NCI-H2081 (cell line): ENCODE data around the gene ZNF778.
"Not testable (repeated sequence)": the region's sequence is repeated elsewhere in the genome, so short reads cannot be mapped to it uniquely, and the experiment has no call there.

Source experiments
- DNase-seq, 2 experiments: peaks; one replicate each; lab custom pipeline; 2025; lab: John Stamatoyannopoulos, UW

ZNF778 gene

DNA sequence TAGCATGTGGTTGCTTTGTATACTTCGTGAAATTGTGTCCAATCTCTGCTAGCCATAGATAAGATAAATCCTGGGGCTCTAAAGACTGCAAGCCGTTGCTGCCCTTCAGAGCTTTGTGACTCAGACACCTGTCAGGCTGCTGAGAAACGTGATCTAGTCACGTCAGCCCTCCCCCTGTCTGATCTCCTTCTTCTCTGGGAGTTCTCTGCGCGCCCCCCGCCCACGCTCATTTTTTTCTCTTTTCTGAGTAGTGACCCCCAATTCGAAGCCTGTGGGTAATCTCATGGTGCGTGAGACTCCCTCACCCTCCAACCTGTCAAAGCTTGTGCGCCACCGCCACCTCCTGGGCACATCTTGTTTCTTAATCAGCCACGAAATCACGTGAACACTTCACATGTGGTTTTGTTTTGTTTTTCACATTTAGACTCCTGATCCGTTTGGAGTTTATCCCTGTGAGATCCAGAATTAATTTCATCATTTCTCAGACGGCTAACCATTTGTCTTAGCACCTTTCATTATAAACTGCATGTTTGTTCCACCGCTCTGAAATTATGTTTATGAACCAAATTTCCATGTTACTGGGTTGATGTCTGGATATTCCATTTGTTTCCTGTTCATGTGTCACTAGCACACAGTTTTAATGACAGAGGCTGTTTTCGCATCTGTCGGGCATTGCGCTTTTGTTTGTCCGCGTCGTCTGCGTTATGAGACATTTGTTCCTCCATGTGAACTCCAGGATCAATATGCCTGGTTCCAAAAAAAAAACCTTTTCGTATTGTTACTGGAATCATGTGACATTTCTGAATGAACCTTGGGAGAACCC is 977 bp upstream of the ZNF778 start:
- peak; percentile 54 to 63 for DNase-seq

DNA sequence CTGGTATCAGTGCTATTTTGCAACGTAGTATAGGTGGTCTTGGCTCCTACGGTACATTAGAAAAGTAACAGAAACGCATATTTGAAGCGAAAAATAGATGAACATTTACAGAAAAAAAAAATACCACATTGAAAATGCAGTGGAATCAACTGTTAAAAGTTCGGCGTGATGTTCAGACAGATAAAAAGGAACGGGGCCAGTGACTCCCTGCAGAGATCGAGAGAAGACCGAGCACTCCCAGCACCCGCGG is 440 bp upstream of the ZNF778 start:
- no peak for DNase-seq

DNA sequence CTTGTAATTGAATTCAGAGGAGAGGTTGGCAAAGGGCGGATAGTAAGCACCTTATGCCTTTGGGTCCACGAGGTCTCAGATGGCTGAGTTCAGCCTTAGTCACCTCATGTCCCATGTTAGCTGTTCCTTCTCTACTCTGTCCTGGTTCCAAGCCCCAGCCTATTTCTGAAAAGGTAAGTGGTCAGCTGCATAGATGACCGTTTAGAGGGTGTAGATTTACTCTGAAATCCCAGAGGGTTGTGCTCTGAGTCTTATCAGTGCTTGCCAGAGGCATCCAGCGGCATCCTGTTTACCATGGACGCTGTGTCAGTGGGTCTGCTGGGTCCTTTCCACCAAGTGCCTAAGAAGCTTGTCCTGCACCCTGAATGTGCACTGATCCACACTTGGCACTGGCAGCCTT is 1.9 kb downstream of the ZNF778 start:
- no peak for DNase-seq

DNA sequence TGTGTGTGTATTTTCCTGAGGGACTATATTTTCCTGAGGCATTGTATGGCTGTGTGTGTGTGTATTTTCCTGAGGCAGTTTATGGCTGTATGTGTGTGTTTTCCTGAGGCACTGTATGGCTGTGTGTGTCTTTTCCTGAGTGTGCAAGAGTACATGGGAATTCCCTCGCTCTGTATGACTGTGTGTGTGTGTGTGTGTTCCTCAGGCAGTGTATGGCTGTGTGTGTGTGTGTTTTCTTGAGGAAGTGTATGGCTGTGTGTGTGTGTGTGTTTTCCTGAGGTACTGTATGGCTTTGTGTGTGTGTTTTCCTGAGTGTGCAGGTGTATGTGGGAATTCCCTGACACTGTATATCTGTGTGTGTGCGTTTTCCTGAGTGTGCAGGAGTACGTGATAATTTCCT is 4.1 kb downstream of the ZNF778 start:
- no peak for DNase-seq

DNA sequence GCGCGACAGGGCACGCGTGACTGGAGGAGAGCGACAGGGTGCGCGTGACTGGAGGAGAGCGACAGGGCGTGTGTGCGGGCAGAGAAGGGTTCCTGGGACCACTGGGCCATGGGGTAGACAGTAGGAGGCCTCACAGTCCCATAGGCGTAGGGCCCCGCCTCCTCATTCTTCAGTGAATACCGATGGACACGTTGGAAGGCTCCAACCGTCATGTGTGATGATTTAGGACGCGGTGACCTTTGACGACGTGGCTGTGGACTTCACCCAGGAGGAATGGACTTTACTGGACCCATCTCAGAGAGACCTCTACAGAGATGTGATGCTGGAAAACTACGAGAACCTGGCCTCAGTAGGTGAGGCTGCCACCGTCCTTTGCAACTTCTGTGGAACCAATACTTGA is 5.4 kb downstream of the ZNF778 start:
- no peak for DNase-seq

DNA sequence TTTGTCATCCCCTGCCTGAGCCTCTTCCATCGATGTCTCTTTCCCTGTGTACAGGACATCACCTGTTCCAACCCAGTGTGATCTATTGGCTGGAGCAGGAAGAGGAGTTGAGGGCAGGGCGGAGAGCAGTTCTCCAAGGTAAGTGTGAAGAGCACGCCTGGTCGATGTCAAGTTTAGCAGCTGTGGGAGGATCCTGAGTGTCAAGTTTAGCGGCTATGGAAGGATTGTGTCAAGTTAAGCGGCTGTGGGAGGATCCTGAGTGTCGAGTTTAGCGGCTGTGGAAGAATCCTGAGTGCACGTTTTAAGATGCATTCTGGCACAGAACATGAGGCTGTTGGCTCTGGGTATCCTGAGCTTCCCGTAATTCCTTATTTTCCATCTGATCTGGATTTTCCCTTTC is 7.2 kb downstream of the ZNF778 start:
- DNase-seq, result no peak

DNA sequence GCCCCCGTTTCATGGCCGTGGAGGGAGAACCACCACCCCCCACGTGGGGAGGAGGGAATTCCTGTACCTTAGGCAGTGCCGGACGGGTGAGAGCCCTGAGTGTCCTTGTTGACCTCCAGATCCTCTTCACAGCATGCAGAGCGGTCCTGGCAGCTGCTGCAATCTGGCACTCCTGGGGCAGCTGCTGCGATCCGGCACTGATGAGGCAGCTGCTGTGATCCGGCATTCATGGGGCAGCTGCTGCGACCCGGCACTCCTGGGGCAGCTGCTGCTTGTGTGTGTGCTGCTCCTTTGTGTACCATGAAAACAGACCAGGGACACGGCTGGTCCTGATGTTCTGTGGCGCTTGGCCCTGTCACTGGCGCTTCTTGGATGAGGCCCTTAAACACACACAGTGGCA is 12.8 kb downstream of the ZNF778 start:
- DNase-seq, result no peak

DNA sequence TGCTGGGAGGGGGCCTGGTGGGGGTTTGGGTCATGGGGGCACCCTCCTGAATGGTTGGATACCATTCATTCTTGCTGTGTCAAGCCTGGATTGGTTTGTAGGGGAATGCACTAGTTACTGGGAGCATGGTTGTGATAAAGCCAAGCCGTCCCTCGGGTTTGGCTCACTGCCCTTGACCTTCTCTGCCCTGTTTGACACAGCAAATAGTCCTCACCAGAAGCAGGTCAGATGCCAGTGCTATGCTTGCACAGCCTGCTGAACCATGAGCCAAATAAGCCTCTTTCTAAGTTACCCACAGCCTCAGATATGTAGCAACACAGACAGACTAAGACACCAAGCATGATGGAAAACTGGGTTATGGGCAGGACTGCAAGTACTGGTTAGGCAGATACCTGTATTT is 14.6 kb downstream of the ZNF778 start:
- DNase-seq, result no peak

DNA sequence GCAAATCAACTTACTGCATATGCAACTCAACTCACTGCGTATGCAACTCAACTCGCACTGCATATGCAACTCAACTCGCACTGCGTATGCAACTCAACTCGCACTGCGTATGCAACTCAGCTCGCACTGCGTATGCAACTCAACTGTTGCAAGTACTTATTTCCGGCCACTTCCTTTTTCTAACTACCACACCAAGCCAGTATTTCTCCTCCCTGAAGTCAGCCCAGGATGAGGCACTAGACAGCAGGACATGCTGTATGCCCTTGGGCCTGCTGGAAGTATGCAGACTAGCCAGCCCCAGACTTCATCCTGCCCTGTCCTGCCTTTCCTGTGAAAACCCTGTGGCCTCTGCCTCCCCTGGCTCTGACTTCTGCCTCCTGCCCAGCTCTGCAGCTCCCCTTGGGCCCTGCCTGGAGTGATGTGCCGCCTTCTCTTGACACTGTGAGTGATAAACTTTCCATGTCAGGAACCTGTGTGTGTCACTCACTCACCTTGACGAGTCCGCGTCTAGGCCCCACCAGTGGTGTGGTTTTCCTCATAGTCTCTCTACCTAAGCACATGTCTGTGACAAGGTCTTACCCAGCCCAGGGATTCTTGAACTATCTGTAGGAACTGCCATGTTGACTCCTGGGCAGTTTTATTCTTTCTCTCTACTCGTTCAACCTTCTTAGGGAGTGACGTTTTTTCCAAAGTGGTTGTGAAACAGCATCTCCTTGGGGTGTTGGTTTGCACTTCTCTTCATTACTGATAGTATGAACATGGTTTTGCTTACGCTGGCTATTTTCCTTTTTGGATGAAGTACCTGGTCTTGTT is 16.4 kb downstream of the ZNF778 start:
- no peak for DNase-seq

DNA sequence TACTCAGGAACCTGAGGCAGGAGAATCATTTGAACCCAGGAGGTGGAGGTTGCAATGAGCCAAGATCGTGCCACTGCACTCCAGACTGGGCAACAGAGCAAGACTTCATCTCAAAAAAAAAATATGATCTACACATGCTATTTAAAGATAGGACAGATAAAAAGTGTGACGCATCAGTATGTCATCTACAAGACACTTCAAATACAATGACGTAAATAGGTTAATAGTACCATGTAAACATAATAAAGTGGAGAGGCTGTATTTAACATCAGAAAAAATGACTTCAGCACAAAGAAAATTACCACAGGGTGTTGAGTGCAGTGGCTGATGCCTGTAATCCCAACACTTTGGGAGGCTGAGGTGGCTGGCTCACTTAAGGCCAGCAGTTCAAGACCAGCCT is 20.2 kb downstream of the ZNF778 start:
- DNase-seq, result no peak

DNA sequence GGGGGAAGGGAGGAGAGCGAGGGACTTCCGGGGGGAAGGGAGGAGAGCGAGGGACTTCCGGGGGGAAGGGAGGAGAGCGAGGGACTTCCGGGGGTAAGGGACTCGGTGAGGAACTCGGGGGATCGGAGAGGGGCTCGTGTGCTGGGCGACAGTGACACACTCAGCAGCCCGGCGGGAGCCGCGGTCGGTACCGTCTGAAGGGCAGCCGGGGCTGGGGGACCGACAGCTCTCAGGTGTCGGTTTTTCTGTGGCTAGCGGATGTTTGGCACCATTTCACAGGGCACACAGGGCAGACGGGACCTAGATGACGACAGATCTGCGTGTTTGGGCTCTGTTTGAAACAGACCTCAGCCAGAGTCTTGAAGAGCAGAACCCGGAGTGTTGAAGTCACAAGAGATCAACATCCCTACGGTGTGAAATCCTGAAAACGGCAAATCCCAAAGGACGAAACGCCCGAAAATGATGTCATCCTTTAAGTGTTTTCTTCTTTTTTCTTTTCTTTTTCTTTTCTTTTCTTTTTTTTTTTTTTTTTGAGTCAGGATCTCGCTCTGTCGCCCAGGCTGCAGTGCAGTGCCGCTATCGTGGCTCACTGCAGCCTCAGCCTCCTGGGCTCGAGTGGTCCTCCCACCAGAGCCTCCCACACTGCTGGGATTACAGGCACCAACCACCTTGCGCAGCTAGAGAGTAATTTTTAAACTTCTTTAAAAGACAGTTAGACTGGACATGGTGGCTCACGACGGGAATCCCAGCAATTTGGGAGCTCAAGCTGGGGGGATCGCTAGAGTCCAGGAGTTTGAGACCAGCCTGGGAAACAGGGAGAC is 23.9 kb downstream of the ZNF778 start:
- peak; percentile 24 to 41 for DNase-seq

DNA sequence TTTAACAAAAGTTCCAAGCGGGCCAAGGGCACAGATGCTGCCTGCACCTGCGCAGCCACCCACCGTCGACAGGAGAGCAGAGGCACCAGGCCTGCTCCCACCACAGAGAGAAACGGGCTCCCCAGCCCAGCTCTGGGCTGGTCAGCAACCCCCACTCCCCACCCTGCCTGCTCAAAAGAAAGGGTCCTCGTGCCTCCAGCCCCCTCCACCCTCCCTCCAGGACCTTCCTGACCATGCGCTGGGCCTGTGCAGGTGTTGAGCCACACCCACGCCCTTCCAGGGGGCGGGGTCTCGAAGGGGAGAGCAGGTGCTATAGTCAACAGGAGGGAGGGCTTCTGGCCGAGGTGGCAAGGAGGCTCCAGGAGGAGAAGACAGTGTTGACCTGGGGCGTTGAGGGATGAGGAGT is 25.3 kb downstream of the ZNF778 start:
- peak in 1 of 2 experiments; percentile 9 for DNase-seq

DNA sequence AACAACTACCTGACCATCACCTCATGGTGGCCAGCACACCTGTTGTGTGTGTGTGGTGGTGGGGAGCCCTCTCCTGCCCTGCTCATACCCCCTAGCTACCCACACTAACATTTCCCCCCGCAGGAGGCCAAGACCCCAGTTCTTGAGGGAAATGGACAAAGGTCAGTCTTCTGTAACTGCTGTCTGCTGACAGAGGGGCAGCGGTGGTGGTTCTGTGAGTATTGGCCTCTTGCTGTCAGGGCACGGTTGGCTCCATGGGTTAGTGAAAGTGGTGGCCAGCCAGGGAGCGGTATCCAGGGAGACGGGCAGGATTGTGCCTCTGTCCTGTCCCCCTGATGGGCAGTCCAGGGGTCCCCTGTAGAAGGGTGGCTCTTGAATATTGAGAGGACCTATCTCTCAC is 26.2 kb downstream of the ZNF778 start:
- no peak for DNase-seq

DNA sequence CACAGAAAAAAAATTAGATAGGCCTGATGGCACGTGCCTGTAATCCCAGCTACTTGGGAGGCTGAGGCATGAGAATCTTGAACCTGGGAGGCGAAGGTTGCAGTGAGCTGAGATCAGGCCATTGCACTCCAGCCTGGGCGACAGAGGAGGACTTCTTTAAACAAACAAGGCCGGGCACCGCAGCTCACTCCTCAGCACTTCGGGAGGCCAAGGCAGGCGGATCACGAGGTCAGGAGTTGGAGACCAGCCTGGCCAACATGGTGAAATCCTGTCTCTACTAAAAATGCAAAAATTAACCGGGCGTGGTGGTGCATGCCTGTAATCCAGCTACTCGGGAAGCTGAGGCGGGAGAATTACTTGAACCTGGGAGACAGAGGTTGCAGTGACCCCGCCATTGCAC is 26.8 kb downstream of the ZNF778 start:
- DNase-seq, result not testable (repeated sequence)

DNA sequence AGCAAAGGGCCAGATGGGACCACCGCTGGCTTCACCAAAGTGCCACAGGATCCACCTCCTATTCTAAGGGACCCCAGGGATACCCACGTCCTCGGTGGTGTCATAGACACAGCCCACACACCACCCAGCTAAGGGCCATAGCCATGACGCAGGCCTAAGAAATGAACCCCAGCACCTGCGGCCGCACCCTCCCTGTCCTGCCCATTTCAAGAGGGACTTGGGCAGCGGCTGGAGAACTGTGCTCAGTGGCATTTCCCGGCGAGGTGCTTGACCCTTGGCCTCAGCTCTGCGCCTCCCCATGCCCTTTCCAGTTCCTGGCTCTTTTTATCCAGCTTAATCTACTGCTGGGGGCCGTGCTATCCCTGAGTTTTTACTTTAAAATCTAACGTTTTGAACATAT is 27.3 kb downstream of the ZNF778 start:
- no peak for DNase-seq

DNA sequence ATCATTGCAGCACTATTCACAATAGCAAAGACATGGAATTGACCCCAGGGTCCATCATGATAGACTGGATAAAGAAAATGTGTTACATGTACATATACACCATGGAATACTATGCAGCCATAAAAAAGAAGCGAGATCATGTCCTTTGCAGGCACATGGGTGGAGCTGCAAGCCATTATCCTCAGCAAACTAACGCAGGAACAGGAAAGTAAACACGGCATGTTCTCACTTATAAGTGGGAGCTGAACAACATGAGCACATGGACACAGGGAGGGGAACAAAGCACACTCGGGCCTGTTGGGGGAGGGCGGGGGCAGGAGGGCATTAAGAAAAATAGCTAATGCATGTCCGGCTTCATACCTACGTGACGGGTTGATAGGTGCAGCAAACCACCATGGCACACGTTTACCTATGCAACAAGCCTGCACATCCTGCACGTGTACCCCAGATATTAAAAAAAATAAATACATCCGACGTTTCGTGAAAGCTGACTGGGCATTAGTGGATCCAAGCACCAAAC is 28.9 kb downstream of the ZNF778 start:
- no peak for DNase-seq

DNA sequence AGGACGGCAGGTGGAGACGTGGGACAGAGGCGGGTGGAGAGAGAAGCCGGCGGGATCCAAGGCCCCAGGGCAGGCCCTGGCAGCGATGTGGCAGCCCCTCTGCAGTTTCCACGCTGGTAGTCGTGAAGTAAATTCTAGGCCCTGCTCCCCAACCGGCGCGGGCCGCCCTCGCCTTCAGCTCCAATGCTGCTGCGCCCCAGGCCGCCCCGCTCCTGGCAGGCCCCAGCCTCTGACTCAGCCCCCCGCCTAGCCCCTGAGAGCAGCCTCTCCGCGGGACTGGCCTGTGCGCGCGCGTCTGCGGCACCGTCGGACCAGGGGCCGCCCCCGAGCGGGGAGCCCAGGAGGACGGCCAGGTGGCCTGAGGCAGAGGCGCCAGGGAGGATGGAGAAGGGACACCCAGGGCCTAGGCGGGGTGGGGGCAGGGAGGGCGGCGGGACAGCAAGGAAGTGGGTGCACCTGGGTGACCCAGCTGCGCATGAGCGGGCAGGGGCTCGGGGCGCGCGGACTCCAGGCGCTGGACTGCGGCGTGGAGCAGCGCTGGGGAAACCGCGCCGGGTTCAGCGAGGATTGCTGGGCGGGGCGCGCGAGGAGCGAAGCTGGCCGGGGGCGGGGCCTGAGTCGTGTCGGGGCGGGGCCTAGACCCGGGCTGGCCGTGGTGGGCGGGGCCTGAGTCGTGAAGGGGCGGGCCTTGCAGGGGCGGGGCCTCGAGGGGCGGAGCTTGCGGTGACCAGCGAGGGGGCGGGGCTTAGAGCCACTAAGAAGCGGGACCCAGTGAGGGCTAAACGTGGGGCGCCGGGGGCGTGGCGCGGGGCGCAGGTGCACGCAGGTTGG is 29.6 kb downstream of the ZNF778 start:
- DNase-seq, result peak; percentile 59 to 67

DNA sequence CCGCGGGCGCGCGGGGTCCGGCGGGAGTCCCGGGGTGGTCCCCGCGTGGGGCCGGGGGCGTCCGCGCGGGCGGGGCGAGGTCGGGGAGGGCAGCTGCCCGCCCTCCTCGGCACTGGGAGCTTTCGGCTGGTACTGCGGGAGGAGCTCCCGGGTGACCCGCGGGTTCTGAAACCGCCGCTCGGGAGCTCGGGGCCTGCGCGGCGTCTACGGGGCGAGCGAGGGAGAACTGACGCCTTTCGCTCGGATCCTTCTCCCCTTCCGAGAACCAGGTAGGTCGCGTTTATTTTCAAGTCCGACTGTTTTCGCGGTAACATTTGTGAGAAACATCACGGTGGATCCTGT is 30.2 kb downstream of the ZNF778 start:
- not testable (repeated sequence) for DNase-seq

DNA sequence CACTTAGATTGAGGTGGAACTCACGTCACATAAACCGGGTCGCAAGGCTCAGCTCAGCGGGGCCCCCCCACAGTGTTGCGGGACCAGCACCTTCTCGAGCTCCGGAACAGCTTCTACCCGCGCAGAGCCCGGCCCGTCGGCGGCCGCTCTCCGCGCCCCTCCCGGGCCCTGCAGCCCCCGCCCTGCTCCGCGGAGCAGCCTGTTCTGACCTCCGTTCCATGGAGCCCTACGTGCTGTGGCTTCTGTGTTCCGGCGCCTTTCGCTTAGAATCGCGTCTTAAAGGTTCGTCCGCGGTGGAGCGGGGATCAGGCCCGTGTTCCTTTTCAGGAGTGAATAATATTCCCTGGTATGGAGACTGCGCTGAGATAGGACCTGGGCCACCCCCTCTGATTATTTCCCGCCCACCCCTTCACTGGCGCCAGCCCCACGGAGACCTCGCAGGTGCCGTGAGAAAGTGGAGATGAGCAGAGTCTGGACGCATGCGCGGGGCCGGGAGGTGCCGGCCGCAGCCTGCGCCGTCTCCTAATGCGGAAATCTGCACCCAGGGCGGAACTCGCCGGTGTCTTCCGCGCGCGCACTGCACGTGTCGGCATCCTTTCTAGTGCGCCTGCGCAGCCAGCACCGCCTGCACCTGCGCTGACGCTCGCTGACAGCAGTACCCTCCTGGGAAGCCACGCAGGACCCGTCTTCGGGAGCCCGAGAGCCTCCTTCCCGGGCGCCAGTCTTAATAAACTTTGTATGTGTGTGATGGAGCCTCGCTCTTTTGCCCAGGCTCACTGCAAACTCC is 30.9 kb downstream of the ZNF778 start:
- no peak for DNase-seq

DNA sequence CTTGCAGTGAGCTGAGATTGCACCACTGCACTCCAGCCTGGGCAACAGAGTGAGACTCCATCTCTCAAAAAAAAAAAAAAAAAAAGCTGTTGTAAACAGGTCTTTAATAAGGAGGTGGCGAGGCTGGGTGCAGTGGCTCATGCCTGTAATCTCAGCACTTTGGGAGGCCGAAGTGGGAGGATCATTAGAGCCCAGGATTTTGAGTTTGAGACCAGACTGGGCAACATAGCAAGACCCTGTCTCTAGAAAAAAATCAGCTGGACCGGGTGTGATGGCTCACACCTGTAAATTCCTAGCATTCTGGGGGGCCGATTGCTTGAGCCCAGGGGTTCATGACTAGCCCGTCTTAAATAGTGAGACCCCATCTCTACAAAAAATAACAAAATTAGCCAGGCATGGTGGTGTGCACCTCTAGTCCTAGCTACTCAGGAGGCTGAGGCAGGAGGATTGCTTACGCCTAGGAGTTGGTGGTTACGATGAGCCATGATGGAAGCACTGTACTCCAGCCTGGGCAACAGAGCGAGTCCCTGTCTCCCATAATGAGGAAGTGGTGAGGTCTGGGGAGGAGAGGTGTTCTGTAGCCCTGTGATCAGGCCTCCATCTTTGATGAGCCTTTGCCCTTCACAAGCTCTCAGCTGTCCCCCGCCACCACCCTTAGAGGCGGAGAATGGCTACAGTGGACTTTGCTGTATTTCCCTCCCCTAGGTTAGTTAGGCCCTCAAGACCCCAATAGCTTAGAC is 36.2 kb downstream of the ZNF778 start:
- DNase-seq, result no peak
